ENCODE results near the gene CSNK1D. TPM values are rescaled to one million over a fixed set of nuclear protein-coding genes. Genes with fewer than 3 reads are reported as not detected.
A peak's percentile ranks its signal among the peaks of the same experiment; 100 is the strongest.

The CSNK1D gene
- total RNA-seq, 1 donor from 2014 or later: 41.5 TPM

GRCh38 chr17:82277851-82278250 is 4.4 kb upstream of the CSNK1D start:
- DNase-seq (ENCODE audit: low spot score): no peak
- no peaks in the 10 kb centered on the region for H3K9me3 Mint-ChIP-seq
- H3K27ac ChIP-seq: no peak overlapping the region
- no peak overlapping the region for H3K9ac ChIP-seq
- H3K27me3 ChIP-seq: peaks cover 4% of the 10 kb centered on the region
- no peak overlapping the region for H3K4me3 ChIP-seq
- H3K36me3 ChIP-seq: no peaks in the 10 kb centered on the region
- H3K4me3 Mint-ChIP-seq: no peak overlapping the region
- H3K79me2 ChIP-seq (ENCODE audit: low read depth): peaks cover 4% of the 10 kb centered on the region
- TF ChIP-seq EZH2 (IDR thresholded peaks at IDR 0.05): no peak
- peaks cover 13% of the 10 kb centered on the region for H3F3A ChIP-seq (ENCODE audit: low read depth)
- H3K27ac Mint-ChIP-seq: no peak overlapping the region
- H2AFZ ChIP-seq (replicated peaks): no peak overlapping the region
- no peaks in the 10 kb centered on the region for H3K36me3 Mint-ChIP-seq
- H4K20me1 ChIP-seq (ENCODE audit: low read depth): no peaks in the 10 kb centered on the region
- no peak overlapping the region for H3K4me2 ChIP-seq
- peaks cover 30% of the 10 kb centered on the region for H3K4me1 Mint-ChIP-seq
- H3K4me1 ChIP-seq: no peaks in the 10 kb centered on the region
- peaks cover 20% of the 10 kb centered on the region for H3K27me3 Mint-ChIP-seq (ENCODE audit: insufficient read depth, low read depth)
- no peaks in the 10 kb centered on the region for H3K9me3 ChIP-seq (ENCODE audit: low read depth)

- Histone ChIP-seq H3K79me2 (ENCODE audit: low read depth) (peaks cover 13% of the 10 kb centered on the region), H4K20me1 (ENCODE audit: low read depth) (peaks cover 7% of the 10 kb centered on the region), H3K4me3 (no peak overlapping the region), H3K4me2 (no peak overlapping the region), H3K27ac (no peak overlapping the region), H3K27me3 (peaks cover 4% of the 10 kb centered on the region), H3K36me3 (peaks cover 1% of the 10 kb centered on the region), H3K9ac (no peak overlapping the region), H3K9me3 (ENCODE audit: low read depth) (no peaks in the 10 kb centered on the region), H3F3A (ENCODE audit: low read depth) (peaks cover 14% of the 10 kb centered on the region), H3K4me1 (peaks cover 4% of the 10 kb centered on the region), H2AFZ (replicated peaks) (no peak overlapping the region)
- H3K9me3 Mint-ChIP-seq: no peaks in the 10 kb centered on the region
- TF ChIP-seq CTCF (IDR thresholded peaks at IDR 0.05) (no peak), EZH2phosphoT487 (IDR thresholded peaks at IDR 0.05) (no peak), EZH2 (IDR thresholded peaks at IDR 0.05) (no peak)
- no peak for DNase-seq (ENCODE audit: low spot score)
- peaks cover 16% of the 10 kb centered on the region for H3K27me3 Mint-ChIP-seq (ENCODE audit: insufficient read depth, low read depth)
- peak overlapping the region; percentile 1 for H3K27ac Mint-ChIP-seq
- H3K4me3 Mint-ChIP-seq: no peak overlapping the region
- H3K36me3 Mint-ChIP-seq: peaks cover 4% of the 10 kb centered on the region
- H3K4me1 Mint-ChIP-seq: peaks cover 36% of the 10 kb centered on the region
Measured at GRCh38 chr17:82276938-82277337, 3.4 kb upstream of the CSNK1D start.

- no peak overlapping the region for H3K27ac ChIP-seq
- Mint-ChIP-seq H3K27me3 (ENCODE audit: insufficient read depth, low read depth) (peaks cover 12% of the 10 kb centered on the region), H3K9me3 (no peaks in the 10 kb centered on the region), H3K4me3 (peak overlapping the region; percentile 22), H3K36me3 (peaks cover 11% of the 10 kb centered on the region), H3K4me1 (peaks cover 32% of the 10 kb centered on the region), H3K27ac (no peak overlapping the region)
- H3K9me3 ChIP-seq (ENCODE audit: low read depth): no peaks in the 10 kb centered on the region
- no peak overlapping the region for H3K4me3 ChIP-seq
- H3K9ac ChIP-seq: no peak overlapping the region
- H3K27me3 ChIP-seq: peaks cover 4% of the 10 kb centered on the region
- peaks cover 9% of the 10 kb centered on the region for H3K36me3 ChIP-seq
- no peak overlapping the region for H2AFZ ChIP-seq (replicated peaks)
- peaks cover 18% of the 10 kb centered on the region for H3K4me1 ChIP-seq
- TF ChIP-seq CTCF (IDR thresholded peaks at IDR 0.05): no peak
- no peak for TF ChIP-seq EZH2 (IDR thresholded peaks at IDR 0.05)
- no peak for TF ChIP-seq EZH2phosphoT487 (IDR thresholded peaks at IDR 0.05)
- H3F3A ChIP-seq (ENCODE audit: low read depth): peaks cover 9% of the 10 kb centered on the region
- no peak overlapping the region for H3K4me2 ChIP-seq
- H4K20me1 ChIP-seq (ENCODE audit: low read depth): peaks cover 23% of the 10 kb centered on the region
- DNase-seq (ENCODE audit: low spot score): no peak
- H3K79me2 ChIP-seq (ENCODE audit: low read depth): peaks cover 29% of the 10 kb centered on the region
Measured at GRCh38 chr17:82275326-82275725, 1.8 kb upstream of the CSNK1D start.

- Histone ChIP-seq H3K27ac (no peak overlapping the region), H3K4me3 (peak overlapping the region; percentile 82), H2AFZ (replicated peaks) (peak overlapping the region; percentile 81), H3K4me2 (peak overlapping the region; percentile 91), H3K79me2 (ENCODE audit: low read depth) (peaks cover 39% of the 10 kb centered on the region), H3K9me3 (ENCODE audit: low read depth) (no peaks in the 10 kb centered on the region), H3K9ac (no peak overlapping the region), H3K4me1 (peaks cover 18% of the 10 kb centered on the region), H3F3A (ENCODE audit: low read depth) (peaks cover 9% of the 10 kb centered on the region), H3K27me3 (peaks cover 4% of the 10 kb centered on the region), H3K36me3 (peaks cover 9% of the 10 kb centered on the region), H4K20me1 (ENCODE audit: low read depth) (peaks cover 33% of the 10 kb centered on the region)
- Mint-ChIP-seq H3K9me3 (no peaks in the 10 kb centered on the region), H3K4me1 (peaks cover 38% of the 10 kb centered on the region), H3K27ac (peak overlapping the region; percentile 68), H3K27me3 (ENCODE audit: insufficient read depth, low read depth) (peaks cover 11% of the 10 kb centered on the region), H3K36me3 (peaks cover 18% of the 10 kb centered on the region), H3K4me3 (peak overlapping the region; percentile 94)
- TF ChIP-seq EZH2phosphoT487 (IDR thresholded peaks at IDR 0.05) (no peak), EZH2 (IDR thresholded peaks at IDR 0.05) (no peak), CTCF (IDR thresholded peaks at IDR 0.05) (no peak)
- no peak for DNase-seq (ENCODE audit: low spot score)
Measured at GRCh38 chr17:82274134-82275020, 877 bp upstream of the CSNK1D start.
